PC-3 (cell line): ENCODE results near the gene IFIT3. TPM values are rescaled to one million over a fixed set of nuclear protein-coding genes. Genes with fewer than 3 reads are reported as not detected.
A peak's percentile ranks its signal among the peaks of the same experiment; 100 is the strongest.

ENCODE experiments used
- ATAC-seq: fragments of 200-7000 bp; cut with Tn5 transposase; 2 replicates; pipeline ENCODE4 v1.9.1; 2020; ENCODE audit warnings: mild to moderate bottlenecking, moderate library complexity
- BruUV-seq: library from RNA; stranded (reverse); fragments of 400-500 nt; replicated peaks from 2 replicates; lab custom pipeline; 2021; lab: Mats Ljungman, UMichigan
- CTCF ChIA-PET: fragments of 300-600 bp; sonication (Branson Sonifier 250); formaldehyde crosslinking; loops from one replicate; lab custom pipeline; 2022; ENCODE audit warnings: antibody characterized with exemption; lab: Charles Lee
- POLR2A ChIA-PET: fragments of 300-600 bp; sonication (Branson Sonifier 250); formaldehyde crosslinking; loops from one replicate; lab custom pipeline; 2022; ENCODE audit warnings: antibody characterized with exemption; ENCODE audit not compliant: unreplicated experiment; lab: Charles Lee
- DNase-seq: peaks from one replicate; pipeline ENCODE4 v3.0.0-alpha.2; 2015
- H2AFZ ChIP-seq: fragments of 300-600 bp; sonication (generic); 2 replicates; pipeline ENCODE4 v1.6.0; 2016; ENCODE audit warnings: antibody characterized with exemption, low read length
- H3F3A ChIP-seq: fragments of 300-600 bp; sonication (generic); one replicate; pipeline ENCODE4 v1.6.0; 2017; ENCODE audit warnings: antibody characterized with exemption, low read length, control low read depth, mild to moderate bottlenecking; ENCODE audit not compliant: unreplicated experiment
- H3K27ac ChIP-seq: fragments of 300-600 bp; sonication (generic); 2 replicates; pipeline ENCODE4 v1.5.1; 2016; ENCODE audit warnings: mild to moderate bottlenecking, low read length
- H3K27me3 ChIP-seq: fragments of 300-600 bp; sonication (generic); 2 replicates; pipeline ENCODE4 v1.6.1; 2016; ENCODE audit warnings: low read length, mixed read lengths
- H3K36me3 ChIP-seq: fragments of 300-600 bp; sonication (generic); 2 replicates; pipeline ENCODE4 v1.6.1; 2016; ENCODE audit warnings: low read depth, mixed run types, low read length, mixed read lengths
- H3K4me1 ChIP-seq: fragments of 300-600 bp; sonication (generic); 2 replicates; pipeline ENCODE4 v1.5.1; 2016; ENCODE audit warnings: low read length; ENCODE audit not compliant: insufficient read depth
- H3K4me2 ChIP-seq: fragments of 300-600 bp; sonication (generic); 2 replicates; pipeline ENCODE4 v1.6.0; 2016; ENCODE audit warnings: low read length
- H3K4me3 ChIP-seq: fragments of 300-600 bp; sonication (generic); 2 replicates; pipeline ENCODE4 v1.5.1; 2016; ENCODE audit warnings: mild to moderate bottlenecking, low read length, mixed read lengths
- H3K79me2 ChIP-seq: fragments of 300-600 bp; sonication (generic); 2 replicates; pipeline ENCODE4 v1.6.1; 2017; ENCODE audit warnings: low read length, mixed read lengths
- H3K9ac ChIP-seq: fragments of 300-600 bp; sonication (generic); 2 replicates; pipeline ENCODE4 v1.6.0; 2016; ENCODE audit warnings: mild to moderate bottlenecking, low read length
- H3K9me2 ChIP-seq: fragments of 300-600 bp; sonication (generic); replicated peaks from 2 replicates; pipeline ENCODE4 v1.6.1; 2016; ENCODE audit warnings: mixed run types, low read length, mixed read lengths
- H3K9me3 ChIP-seq: fragments of 300-600 bp; sonication (generic); 2 replicates; pipeline ENCODE4 v1.6.1; 2016; ENCODE audit warnings: low read length, mixed read lengths
- H4K20me1 ChIP-seq: fragments of 300-600 bp; sonication (generic); 2 replicates; pipeline ENCODE4 v1.6.1; 2016; ENCODE audit warnings: low read length, mixed read lengths
- CTCF ChIP-seq: fragments of 300-600 bp; sonication (generic); conservative IDR thresholded peaks from 2 replicates; pipeline ENCODE4 v1.5.1; 2017; ENCODE audit warnings: antibody characterized with exemption, low read depth, mild to moderate bottlenecking, low read length
- EZH2 ChIP-seq: fragments of 300-600 bp; sonication (generic); IDR thresholded peaks from one replicate; pipeline ENCODE4 v1.6.1; 2017; ENCODE audit warnings: antibody characterized with exemption, mild to moderate bottlenecking, low read length; ENCODE audit not compliant: unreplicated experiment
- EZH2phosphoT487 ChIP-seq: fragments of 300-600 bp; sonication (generic); IDR thresholded peaks from 2 replicates; pipeline ENCODE4 v1.6.1; 2018; ENCODE audit warnings: mild to moderate bottlenecking, antibody characterized with exemption, low read length, borderline replicate concordance
- intact Hi-C: fragments of 100-400 bp; cut with micrococcal nuclease; formaldehyde crosslinking; loops from 2 replicates; pipeline ENCODE4 v1.9.0; 2023
- total RNA-seq: library from RNA; depleted of rRNA; stranded (reverse); fragments of >200 nt; gene quantifications from 2 replicates; pipeline ENCODE4 v1.2.3, GENCODE V29; 2014

Gene IFIT3
- total RNA-seq, 1 experiment from 2014 or later = 5.0 TPM

GRCh38 chr10:89374713-89375141, 46.9 kb downstream of the IFIT3 start:
- peak overlapping the region; percentile 65 for H3K4me2 ChIP-seq
- DNase-seq = no peak
- no peaks in the 10 kb centered on the region for H3K9me3 ChIP-seq
- peaks cover 33% of the 10 kb centered on the region for H3K4me1 ChIP-seq
- POLR2A ChIA-PET = interaction anchor here (0.8 kb wide), 1 partner anchor 11 kb away, joined by 3 read pairs; no protein-coding TSS in a partner anchor
- TF ChIP-seq EZH2phosphoT487 (no peak), EZH2 (no peak), CTCF (no peak)
- no peak overlapping the region for H3K4me3 ChIP-seq
- peak overlapping the region; percentile 85 for H3K27ac ChIP-seq
- no peak overlapping the region; the same call in 1 of the 2 replicates for H3K9ac ChIP-seq
- CTCF ChIA-PET = no interaction called here
- H2AFZ ChIP-seq = 0 out of 2 replicates have a peak overlapping the region, but pooled peaks have one; percentile 17
- H3K9me2 ChIP-seq = no peaks in the 10 kb centered on the region
- no peaks in the 10 kb centered on the region for H3K36me3 ChIP-seq
- H3F3A ChIP-seq = no peaks in the 10 kb centered on the region
- H3K79me2 ChIP-seq = no peaks in the 10 kb centered on the region
- intact Hi-C loops = loop anchor here (1.0 to 5.0 kb wide), 3 partner anchors 12 to 112 kb away; partner anchors contain the start of gene IFIT3
- H4K20me1 ChIP-seq = no peaks in the 10 kb centered on the region
- no peaks in the 10 kb centered on the region for H3K27me3 ChIP-seq
- BruUV-seq = no TSS peak
- ATAC-seq = no peak; the same call in 1 of the 2 replicates

GRCh38 chr10:89377705-89378637, 50.2 kb downstream of the IFIT3 start, which contains the start of gene IFIT1B:
TSS of gene IFIT1B (plus strand) at chr10:89378056. CDS start at chr10:89378136, 80 bp downstream.
- intact Hi-C loops = no loop called here
- no peak within 1 kb of the TSS for H3K4me2 ChIP-seq
- no peak for TF ChIP-seq EZH2phosphoT487
- no peak for TF ChIP-seq EZH2
- no peak for TF ChIP-seq CTCF
- ChIA-PET POLR2A (no interaction called here), CTCF (no interaction called here)
- no peak within 1 kb of the TSS for H3K9ac ChIP-seq
- H3K9me3 ChIP-seq = no peaks in the 10 kb centered on the region
- no peaks in the 10 kb centered on the region for H3K9me2 ChIP-seq
- peaks cover 22% of the 10 kb centered on the region for H3K4me1 ChIP-seq
- H3K27ac ChIP-seq = no peak within 1 kb of the TSS
- ATAC-seq = no peak
- no peaks in the 10 kb centered on the region for H3F3A ChIP-seq
- H3K27me3 ChIP-seq = no peaks in the 10 kb centered on the region
- H3K4me3 ChIP-seq = no peak within 1 kb of the TSS
- H3K36me3 ChIP-seq = no peaks in the 10 kb centered on the region
- DNase-seq = no peak
- no peaks in the 10 kb centered on the region for H3K79me2 ChIP-seq
- no peak within 1 kb of the TSS for H2AFZ ChIP-seq
- no TSS peak for BruUV-seq
- no peaks in the 10 kb centered on the region for H4K20me1 ChIP-seq
